ENCODE results near the gene KIRREL3.

KIRREL3 gene

GRCh38 chr11:126917531-126918204 lies 82.9 kb downstream of the KIRREL3 start:
- H3K4me3 ChIP-seq (ENCODE audit: low read depth, low read length): no peak overlapping the region
- peak; percentile 97 for DNase-seq (ENCODE audit: low read depth, low spot score)
- in situ Hi-C loops (cut with HindIII; ENCODE audit: low sequenced_read_pairs): no loop called here
- TF ChIP-seq CTCF (IDR thresholded peaks at IDR 0.05; ENCODE audit: low read depth, low read length): no peak

- TF ChIP-seq CTCF (IDR thresholded peaks at IDR 0.05; ENCODE audit: low read depth, low read length): no peak
- no peak for DNase-seq (ENCODE audit: low read depth, low spot score)
- in situ Hi-C loops (cut with HindIII; ENCODE audit: low sequenced_read_pairs): no loop called here
- H3K4me3 ChIP-seq (ENCODE audit: low read depth, low read length): no peak overlapping the region
Observed at GRCh38 chr11:126915430-126915829, 85.1 kb downstream of the KIRREL3 start.

- no peak overlapping the region for H3K4me3 ChIP-seq (ENCODE audit: low read depth, low read length)
- in situ Hi-C loops (cut with HindIII; ENCODE audit: low sequenced_read_pairs): no loop called here
- DNase-seq (ENCODE audit: low read depth, low spot score): peak; percentile 16
- TF ChIP-seq CTCF (IDR thresholded peaks at IDR 0.05; ENCODE audit: low read depth, low read length): no peak
Observed at GRCh38 chr11:126914941-126915340, 85.6 kb downstream of the KIRREL3 start.

- in situ Hi-C loops (cut with HindIII; ENCODE audit: low sequenced_read_pairs): no loop called here
- no peak overlapping the region for H3K4me3 ChIP-seq (ENCODE audit: low read depth, low read length)
- TF ChIP-seq CTCF (IDR thresholded peaks at IDR 0.05; ENCODE audit: low read depth, low read length): no peak
- DNase-seq (ENCODE audit: low read depth, low spot score): no peak
Observed at GRCh38 chr11:126914166-126914565, 86.4 kb downstream of the KIRREL3 start.

- in situ Hi-C loops (cut with HindIII; ENCODE audit: low sequenced_read_pairs): no loop called here
- TF ChIP-seq CTCF (IDR thresholded peaks at IDR 0.05; ENCODE audit: low read depth, low read length): no peak
- no peak for DNase-seq (ENCODE audit: low read depth, low spot score)
- no peak overlapping the region for H3K4me3 ChIP-seq (ENCODE audit: low read depth, low read length)
Observed at GRCh38 chr11:126904520-126904919, 96.0 kb downstream of the KIRREL3 start.

- no peak for DNase-seq (ENCODE audit: low read depth, low spot score)
- TF ChIP-seq CTCF (IDR thresholded peaks at IDR 0.05; ENCODE audit: low read depth, low read length): no peak
- no peak overlapping the region for H3K4me3 ChIP-seq (ENCODE audit: low read depth, low read length)
- in situ Hi-C loops (cut with HindIII; ENCODE audit: low sequenced_read_pairs): no loop called here
Observed at GRCh38 chr11:126901783-126902182, 98.8 kb downstream of the KIRREL3 start.

Measured in astrocyte of the spinal cord (primary cell).